ENCODE results near the gene ULBP1.
"Not testable (repeated sequence)": the region's sequence is repeated elsewhere in the genome, so short reads cannot be mapped to it uniquely, and the experiment has no call there.

The ULBP1 gene

GRCh38 chr6:150006961-150007464 lies 43.3 kb downstream of the ULBP1 start:
- DNase-seq, result peak; percentile 54

DNA sequence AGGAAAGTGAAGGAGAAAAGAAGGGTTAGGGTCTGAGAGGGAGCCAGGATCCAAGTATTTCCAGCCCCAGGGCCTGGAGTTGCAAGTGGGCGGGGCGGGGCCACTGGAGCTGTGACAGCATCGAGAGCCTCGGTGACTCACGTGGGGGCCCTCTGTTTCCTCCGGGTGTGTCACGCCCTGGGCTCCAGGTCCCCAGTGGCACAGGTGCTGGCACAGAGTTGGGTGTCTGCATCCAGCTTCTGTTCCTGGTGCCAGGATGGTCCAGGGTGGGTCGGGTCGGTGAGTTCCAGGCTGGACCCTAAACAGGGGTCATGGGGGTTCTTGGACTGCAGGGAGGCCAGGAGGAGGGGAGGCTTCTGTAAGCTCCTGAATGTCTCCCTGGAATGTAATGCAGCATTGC lies 44.8 kb downstream of the ULBP1 start:
- DNase-seq, result peak; percentile 57

- not testable (repeated sequence) for DNase-seq
Measured at GRCh38 chr6:150012846-150013784, 49.4 kb downstream of the ULBP1 start.

DNA sequence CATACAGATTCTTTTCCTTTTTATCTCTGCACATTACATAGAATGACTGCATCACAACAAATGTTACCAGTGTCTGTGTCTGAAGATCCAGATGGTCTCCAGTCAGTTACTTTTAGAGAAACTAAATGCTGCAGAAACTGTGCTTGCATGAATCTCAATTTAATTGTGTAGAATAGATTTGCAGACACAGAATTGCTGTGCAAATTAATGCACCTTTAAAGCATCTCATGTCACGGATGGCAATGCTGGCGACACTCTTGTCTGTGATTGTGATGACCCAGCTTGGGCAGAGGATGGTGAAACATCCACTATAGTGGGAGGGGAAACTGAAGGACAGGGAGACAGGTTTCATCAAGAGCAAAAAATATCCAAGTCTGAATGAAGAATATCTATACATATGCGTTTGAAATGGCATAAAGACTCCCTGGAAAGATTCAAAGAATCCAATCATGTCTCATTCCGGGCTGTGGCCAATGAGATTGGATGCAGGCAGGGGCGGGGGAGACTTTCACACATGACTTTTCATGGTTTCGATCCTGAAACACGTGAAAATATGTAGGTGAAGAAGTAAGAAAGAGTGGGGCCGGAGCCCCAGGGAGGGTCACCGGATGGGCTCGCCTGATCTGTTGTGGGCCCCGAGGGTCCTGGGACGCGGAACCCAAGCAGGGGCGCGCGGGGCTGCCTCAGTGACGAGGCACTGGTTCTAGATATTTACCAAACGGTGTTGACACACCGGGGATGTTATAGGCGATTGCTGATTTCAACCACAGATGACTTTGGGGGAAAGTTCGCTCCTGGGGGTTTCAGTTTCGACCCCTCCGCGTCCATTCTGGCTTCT lies 50.3 kb downstream of the ULBP1 start:
- not testable (repeated sequence) for DNase-seq

DNA sequence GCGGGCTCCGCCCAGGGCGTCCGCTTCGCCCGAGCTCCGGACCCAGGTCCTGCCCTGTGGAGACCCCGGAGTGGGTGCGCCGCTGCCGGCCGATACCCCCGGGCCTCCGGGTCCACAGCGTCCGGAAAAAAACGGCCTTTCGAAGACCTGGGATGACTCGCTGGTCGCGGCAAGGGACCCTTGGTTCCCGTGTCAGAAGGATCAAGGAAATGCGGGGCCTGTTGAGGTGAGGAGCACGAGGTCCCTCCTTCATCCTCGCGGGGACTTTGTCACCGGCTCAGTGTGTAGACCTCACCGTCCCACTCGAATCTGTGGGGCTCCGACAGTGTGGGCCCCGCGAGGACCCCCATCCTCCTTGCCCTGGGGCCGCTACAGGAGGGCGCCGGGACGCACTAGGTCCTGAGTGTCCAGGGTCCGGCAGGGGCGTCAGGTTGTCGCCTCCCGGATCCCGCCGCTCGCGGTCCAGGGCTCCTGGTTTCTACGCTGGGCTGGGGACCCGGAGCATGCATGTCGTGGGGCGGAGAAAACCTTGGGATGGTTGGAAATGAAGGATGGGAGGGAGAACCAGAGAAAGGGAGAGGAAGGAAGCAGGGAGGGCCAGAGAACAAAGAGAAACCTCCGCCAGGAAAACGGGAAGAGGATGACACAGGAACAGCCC lies 51.0 kb downstream of the ULBP1 start:
- not testable (repeated sequence) for DNase-seq

- DNase-seq, result not testable (repeated sequence)
Measured at GRCh38 chr6:150015281-150016001, 51.7 kb downstream of the ULBP1 start.

- peak; percentile 40 for DNase-seq
Measured at GRCh38 chr6:150016324-150017185, 52.8 kb downstream of the ULBP1 start.

DNA sequence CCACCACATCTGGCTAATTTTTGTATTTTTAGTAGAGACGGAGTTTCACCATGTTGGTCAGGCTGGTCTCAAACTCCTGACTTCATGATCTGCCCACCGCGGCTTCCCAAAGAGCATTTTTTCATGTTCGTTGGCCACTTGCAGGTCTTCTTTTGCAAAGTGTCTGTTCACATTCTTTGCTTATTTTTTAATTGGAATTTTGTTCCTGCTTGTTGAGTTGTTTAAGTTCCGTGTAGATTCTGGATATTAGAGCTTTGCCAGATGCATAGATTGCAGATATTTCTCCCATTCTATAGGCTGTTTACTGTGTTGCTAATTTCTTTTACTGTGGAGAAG lies 53.4 kb downstream of the ULBP1 start:
- not testable (repeated sequence) for DNase-seq

- no peak for DNase-seq
Measured at GRCh38 chr6:150018846-150019580, 55.3 kb downstream of the ULBP1 start.

DNA sequence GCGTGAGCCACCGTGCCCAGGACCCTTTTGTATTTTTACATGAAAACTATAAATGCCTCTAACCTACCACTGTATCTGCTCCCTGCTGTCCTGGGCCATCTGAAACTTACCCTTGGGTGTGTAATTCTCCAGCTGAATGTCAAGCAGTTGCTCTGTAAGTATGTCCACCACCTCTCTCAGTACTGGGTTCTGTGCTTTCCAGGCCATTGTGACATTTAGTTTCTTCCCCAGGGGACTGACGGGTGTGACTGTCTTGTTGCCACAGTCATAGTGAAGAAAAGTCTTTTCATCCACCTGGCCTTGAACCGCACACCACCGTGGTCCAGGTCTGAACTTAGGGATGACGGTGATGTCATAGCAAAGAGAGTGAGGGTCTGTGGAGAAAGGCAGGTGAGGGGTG lies 58.1 kb downstream of the ULBP1 start:
- DNase-seq, result not testable (repeated sequence)

Measured in activated naive CD4-positive, alpha-beta T cell treated with anti-CD3 and anti-CD28 coated beads, Interleukin-2, amount 50 U/mL, for 16 hours (primary cell).